ENCODE data around the gene MOB3B.

Gene MOB3B

GRCh38 chr9:27361492-27361891 is 168.1 kb downstream of the MOB3B start:
- no peak for ATAC-seq
- TF ChIP-seq CSDC2 (CRISPR knock-in tag; IDR thresholded peaks at IDR 0.05), result no peak
- TF ChIP-seq, protein P1, sequence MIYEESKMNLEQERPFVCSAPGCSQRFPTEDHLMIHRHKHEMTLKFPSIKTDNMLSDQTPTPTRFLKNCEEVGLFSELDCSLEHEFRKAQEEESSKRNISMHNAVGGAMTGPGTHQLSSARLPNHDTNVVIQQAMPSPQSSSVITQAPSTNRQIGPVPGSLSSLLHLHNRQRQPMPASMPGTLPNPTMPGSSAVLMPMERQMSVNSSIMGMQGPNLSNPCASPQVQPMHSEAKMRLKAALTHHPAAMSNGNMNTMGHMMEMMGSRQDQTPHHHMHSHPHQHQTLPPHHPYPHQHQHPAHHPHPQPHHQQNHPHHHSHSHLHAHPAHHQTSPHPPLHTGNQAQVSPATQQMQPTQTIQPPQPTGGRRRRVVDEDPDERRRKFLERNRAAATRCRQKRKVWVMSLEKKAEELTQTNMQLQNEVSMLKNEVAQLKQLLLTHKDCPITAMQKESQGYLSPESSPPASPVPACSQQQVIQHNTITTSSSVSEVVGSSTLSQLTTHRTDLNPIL (CRISPR knock-in tag; IDR thresholded peaks at IDR 0.05; ENCODE audit: low read depth), result no peak

DNA sequence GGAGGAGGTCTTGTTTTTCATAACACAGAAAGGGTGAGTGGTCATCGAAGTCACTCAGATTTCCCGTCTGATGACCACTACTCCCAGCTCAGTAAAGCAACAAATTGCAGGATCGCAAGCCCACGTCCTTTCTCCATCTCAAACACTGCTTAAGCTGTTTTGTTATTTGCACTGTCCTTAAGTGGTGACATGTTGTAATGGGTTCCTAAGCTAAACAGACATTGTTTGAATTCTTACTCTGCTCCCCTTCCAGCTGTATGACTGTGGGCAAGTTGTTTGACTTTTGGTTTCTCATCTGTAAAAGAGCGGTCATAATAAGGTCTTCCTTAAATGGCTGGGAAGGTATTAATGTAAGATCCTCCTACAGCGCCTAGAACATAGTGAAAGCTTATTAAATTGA is 169.9 kb downstream of the MOB3B start:
- ATAC-seq, result no peak
- TF ChIP-seq, protein P2, sequence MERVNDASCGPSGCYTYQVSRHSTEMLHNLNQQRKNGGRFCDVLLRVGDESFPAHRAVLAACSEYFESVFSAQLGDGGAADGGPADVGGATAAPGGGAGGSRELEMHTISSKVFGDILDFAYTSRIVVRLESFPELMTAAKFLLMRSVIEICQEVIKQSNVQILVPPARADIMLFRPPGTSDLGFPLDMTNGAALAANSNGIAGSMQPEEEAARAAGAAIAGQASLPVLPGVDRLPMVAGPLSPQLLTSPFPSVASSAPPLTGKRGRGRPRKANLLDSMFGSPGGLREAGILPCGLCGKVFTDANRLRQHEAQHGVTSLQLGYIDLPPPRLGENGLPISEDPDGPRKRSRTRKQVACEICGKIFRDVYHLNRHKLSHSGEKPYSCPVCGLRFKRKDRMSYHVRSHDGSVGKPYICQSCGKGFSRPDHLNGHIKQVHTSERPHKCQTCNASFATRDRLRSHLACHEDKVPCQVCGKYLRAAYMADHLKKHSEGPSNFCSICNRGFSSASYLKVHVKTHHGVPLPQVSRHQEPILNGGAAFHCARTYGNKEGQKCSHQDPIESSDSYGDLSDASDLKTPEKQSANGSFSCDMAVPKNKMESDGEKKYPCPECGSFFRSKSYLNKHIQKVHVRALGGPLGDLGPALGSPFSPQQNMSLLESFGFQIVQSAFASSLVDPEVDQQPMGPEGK (CRISPR knock-in tag; IDR thresholded peaks at IDR 0.05; ENCODE audit: borderline replicate concordance), result no peak
- no peak for TF ChIP-seq PPARA (CRISPR knock-in tag; IDR thresholded peaks at IDR 0.05; ENCODE audit: borderline replicate concordance)
- TF ChIP-seq, protein P3, sequence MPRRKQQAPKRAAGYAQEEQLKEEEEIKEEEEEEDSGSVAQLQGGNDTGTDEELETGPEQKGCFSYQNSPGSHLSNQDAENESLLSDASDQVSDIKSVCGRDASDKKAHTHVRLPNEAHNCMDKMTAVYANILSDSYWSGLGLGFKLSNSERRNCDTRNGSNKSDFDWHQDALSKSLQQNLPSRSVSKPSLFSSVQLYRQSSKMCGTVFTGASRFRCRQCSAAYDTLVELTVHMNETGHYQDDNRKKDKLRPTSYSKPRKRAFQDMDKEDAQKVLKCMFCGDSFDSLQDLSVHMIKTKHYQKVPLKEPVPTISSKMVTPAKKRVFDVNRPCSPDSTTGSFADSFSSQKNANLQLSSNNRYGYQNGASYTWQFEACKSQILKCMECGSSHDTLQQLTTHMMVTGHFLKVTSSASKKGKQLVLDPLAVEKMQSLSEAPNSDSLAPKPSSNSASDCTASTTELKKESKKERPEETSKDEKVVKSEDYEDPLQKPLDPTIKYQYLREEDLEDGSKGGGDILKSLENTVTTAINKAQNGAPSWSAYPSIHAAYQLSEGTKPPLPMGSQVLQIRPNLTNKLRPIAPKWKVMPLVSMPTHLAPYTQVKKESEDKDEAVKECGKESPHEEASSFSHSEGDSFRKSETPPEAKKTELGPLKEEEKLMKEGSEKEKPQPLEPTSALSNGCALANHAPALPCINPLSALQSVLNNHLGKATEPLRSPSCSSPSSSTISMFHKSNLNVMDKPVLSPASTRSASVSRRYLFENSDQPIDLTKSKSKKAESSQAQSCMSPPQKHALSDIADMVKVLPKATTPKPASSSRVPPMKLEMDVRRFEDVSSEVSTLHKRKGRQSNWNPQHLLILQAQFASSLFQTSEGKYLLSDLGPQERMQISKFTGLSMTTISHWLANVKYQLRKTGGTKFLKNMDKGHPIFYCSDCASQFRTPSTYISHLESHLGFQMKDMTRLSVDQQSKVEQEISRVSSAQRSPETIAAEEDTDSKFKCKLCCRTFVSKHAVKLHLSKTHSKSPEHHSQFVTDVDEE (CRISPR knock-in tag; IDR thresholded peaks at IDR 0.05), result no peak
- TF ChIP-seq ESRRG (CRISPR knock-in tag; IDR thresholded peaks at IDR 0.05), result no peak
- no peak for TF ChIP-seq ZFP30 (CRISPR knock-in tag; IDR thresholded peaks at IDR 0.05)
- TF ChIP-seq ISL1 (CRISPR knock-in tag; IDR thresholded peaks at IDR 0.05), result no peak
- TF ChIP-seq TOX (CRISPR knock-in tag; IDR thresholded peaks at IDR 0.05; ENCODE audit: borderline replicate concordance), result no peak
- TF ChIP-seq ZNF8 (CRISPR knock-in tag; IDR thresholded peaks at IDR 0.05), result no peak
- TF ChIP-seq BACH2 (CRISPR knock-in tag; IDR thresholded peaks at IDR 0.05; ENCODE audit: borderline replicate concordance), result no peak
- TF ChIP-seq GLIS3 (CRISPR knock-in tag; IDR thresholded peaks at IDR 0.05), result no peak
- no peak for TF ChIP-seq SNAI2 (CRISPR knock-in tag; IDR thresholded peaks at IDR 0.05)
- TF ChIP-seq CSRNP3 (CRISPR knock-in tag; IDR thresholded peaks at IDR 0.05), result no peak
- TF ChIP-seq, protein P1 (CRISPR knock-in tag; IDR thresholded peaks at IDR 0.05; ENCODE audit: low read depth), result no peak
- TF ChIP-seq, protein P4, sequence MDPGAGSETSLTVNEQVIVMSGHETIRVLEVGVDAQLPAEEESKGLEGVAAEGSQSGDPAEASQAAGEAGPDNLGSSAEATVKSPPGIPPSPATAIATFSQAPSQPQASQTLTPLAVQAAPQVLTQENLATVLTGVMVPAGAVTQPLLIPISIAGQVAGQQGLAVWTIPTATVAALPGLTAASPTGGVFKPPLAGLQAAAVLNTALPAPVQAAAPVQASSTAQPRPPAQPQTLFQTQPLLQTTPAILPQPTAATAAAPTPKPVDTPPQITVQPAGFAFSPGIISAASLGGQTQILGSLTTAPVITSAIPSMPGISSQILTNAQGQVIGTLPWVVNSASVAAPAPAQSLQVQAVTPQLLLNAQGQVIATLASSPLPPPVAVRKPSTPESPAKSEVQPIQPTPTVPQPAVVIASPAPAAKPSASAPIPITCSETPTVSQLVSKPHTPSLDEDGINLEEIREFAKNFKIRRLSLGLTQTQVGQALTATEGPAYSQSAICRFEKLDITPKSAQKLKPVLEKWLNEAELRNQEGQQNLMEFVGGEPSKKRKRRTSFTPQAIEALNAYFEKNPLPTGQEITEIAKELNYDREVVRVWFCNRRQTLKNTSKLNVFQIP (CRISPR knock-in tag; IDR thresholded peaks at IDR 0.05; ENCODE audit: borderline replicate concordance, low read depth), result no peak
- TF ChIP-seq OSR1 (CRISPR knock-in tag; IDR thresholded peaks at IDR 0.05), result no peak
- TF ChIP-seq ZFP3 (CRISPR knock-in tag; IDR thresholded peaks at IDR 0.05), result no peak

- no peak for ATAC-seq
- TF ChIP-seq BACH2 (CRISPR knock-in tag; IDR thresholded peaks at IDR 0.05; ENCODE audit: borderline replicate concordance), result no peak
- TF ChIP-seq, protein P4 (CRISPR knock-in tag; IDR thresholded peaks at IDR 0.05; ENCODE audit: borderline replicate concordance, low read depth), result no peak
- TF ChIP-seq ZNF8 (CRISPR knock-in tag; IDR thresholded peaks at IDR 0.05), result no peak
- no peak for TF ChIP-seq TCF4 (CRISPR knock-in tag; IDR thresholded peaks at IDR 0.05; ENCODE audit: borderline replicate concordance)
- TF ChIP-seq CSRNP3 (CRISPR knock-in tag; IDR thresholded peaks at IDR 0.05), result no peak
Measured at GRCh38 chr9:27358007-27358406, 171.6 kb downstream of the MOB3B start.

Measured in SK-N-SH treated with all-trans-retinoic acid at 6 μM for 48 hours (cell line).